Measurements from ENCODE around the gene PRSS2. TPM values are rescaled to one million over a fixed set of nuclear protein-coding genes. Genes with fewer than 3 reads are reported as not detected.

PRSS2 gene
- polyA plus RNA-seq, 1 of the 3 experiments (the other 2 are of a cell fraction), result not detected

DNA sequence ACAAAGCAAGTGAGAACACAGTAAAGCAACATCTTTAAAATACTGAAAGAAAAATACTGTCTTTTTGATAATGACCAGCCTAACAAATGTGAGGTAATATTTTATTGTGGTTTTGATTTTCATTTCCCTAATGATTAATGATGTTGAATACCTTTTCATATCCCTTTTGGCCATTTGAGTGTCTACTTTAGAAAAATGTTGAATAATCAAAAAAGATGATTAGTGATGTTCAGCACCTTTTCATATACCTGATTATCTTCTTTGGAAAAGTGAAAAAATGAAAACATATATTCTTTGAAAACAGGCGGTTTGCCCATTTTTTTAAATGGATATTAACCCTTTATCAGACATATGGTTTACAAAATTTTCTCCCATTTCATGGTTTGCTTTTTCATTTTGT, 51.9 kb downstream of the PRSS2 start:
- POLR2A ChIA-PET, result no interaction called here
- no peaks in the 10 kb centered on the region for H4K20me1 ChIP-seq (ENCODE audit: insufficient read depth)
- DNase-seq, result no peak
- no peaks in the 10 kb centered on the region for H3K27me3 ChIP-seq (ENCODE audit: insufficient read depth)
- no peak overlapping the region for H3K4me3 ChIP-seq (ENCODE audit: low read depth in 2 of 2, low read length in 1 of 2)
- H3K9me3 ChIP-seq, result no peaks in the 10 kb centered on the region
- CTCF ChIA-PET, result no interaction called here
- WGBS (ENCODE audit: low lambda C conversion rate), result 1% methylated on average over 1 of the region's 1 CpG
- no peak overlapping the region for H3K4me2 ChIP-seq
- H3K79me2 ChIP-seq (ENCODE audit: insufficient read depth), result no peaks in the 10 kb centered on the region
- H3F3A ChIP-seq (replicated peaks; ENCODE audit: insufficient read depth), result no peaks in the 10 kb centered on the region
- H3K4me1 ChIP-seq (ENCODE audit: control insufficient read depth in 1 of 2, insufficient read depth in 2 of 2, low read depth in 1 of 2, low read length in 1 of 2), result no peaks in the 10 kb centered on the region; a peak in 1 of 4 replicates
- no peak overlapping the region for H3K27ac ChIP-seq (ENCODE audit: low read depth in 2 of 2, low read length in 1 of 2)
- H2AFZ ChIP-seq (ENCODE audit: low read depth), result no peak overlapping the region
- TF ChIP-seq SMC3 (IDR thresholded peaks at IDR 0.05; ENCODE audit: low read depth, low read length) (no peak), NRF1 (IDR thresholded peaks at IDR 0.05; ENCODE audit: low read depth, low read length) (no peak), NFIC (IDR thresholded peaks at IDR 0.05; ENCODE audit: borderline replicate concordance) (no peak), TAF1 (IDR thresholded peaks at IDR 0.05; ENCODE audit: borderline replicate concordance, low read depth, low read length) (no peak), FOXJ3 (CRISPR knock-in tag; IDR thresholded peaks at IDR 0.05) (no peak), ELF1 (IDR thresholded peaks at IDR 0.05) (no peak)
- no peak overlapping the region for H3K9ac ChIP-seq
- H3K9me2 ChIP-seq, result no peaks in the 10 kb centered on the region; the same call in 1 of the 2 replicates
- H3K36me3 ChIP-seq (replicated peaks in 1 of 2; ENCODE audit: control insufficient read depth in 1 of 2, insufficient read depth in 2 of 2, low read length in 1 of 2), result no peaks in the 10 kb centered on the region

Small RNAs within 50 kb of the gene (small RNA-seq; reads per million reads assigned to genes)
- gene TRBD1 (0 reads per million in 7 experiments), gene TRBJ1-1 (0 reads per million in 7 experiments), gene TRBJ1-2 (0 reads per million in 7 experiments), gene TRBJ1-3 (0 reads per million in 7 experiments), gene TRBJ1-4 (0 reads per million in 7 experiments), gene TRBJ1-5 (0 reads per million in 7 experiments), gene TRBJ1-6 (0 reads per million in 7 experiments), gene TRBJ2-1 (0 reads per million in 7 experiments), gene TRBJ2-2 (0 reads per million in 7 experiments), gene TRBJ2-2P (0 reads per million in 7 experiments), gene TRBJ2-3 (0 reads per million in 7 experiments), gene TRBJ2-4 (0 reads per million in 7 experiments), gene TRBJ2-5 (0 reads per million in 7 experiments), gene TRBJ2-6 (0 reads per million in 7 experiments), gene TRBJ2-7 (0 reads per million in 7 experiments)

Other genes starting within 250 kb of the PRSS2 start
- not detected in 2 replicates for gene PRSS1, start 21.5 kb upstream of the PRSS2 start, polyA plus RNA-seq (2012; rRNA removed)
- 1.2 and 1.8 TPM in 2 replicates for gene EPHB6, start 84.1 kb downstream of the PRSS2 start, polyA plus RNA-seq (2012; rRNA removed)
- gene TRPV6, start 114.8 kb downstream of the PRSS2 start, polyA plus RNA-seq (2012; rRNA removed), result not detected in 2 replicates
- gene TRPV5, start 162.8 kb downstream of the PRSS2 start, polyA plus RNA-seq (2012; rRNA removed), result not detected in 2 replicates
- gene LLCFC1, start 168.5 kb downstream of the PRSS2 start, polyA plus RNA-seq (2012; rRNA removed), result not detected in 2 replicates
- 0.05 and 0.18 TPM in 2 replicates for gene KEL, start 191.4 kb downstream of the PRSS2 start, polyA plus RNA-seq (2012; rRNA removed)